HEK293 (cell line): Measurements from ENCODE around the gene PRRG4.

Source experiments
- BCL11B ChIP-seq: fragments of 450-650 bp; formaldehyde crosslinking; IDR thresholded peaks from 2 replicates; pipeline ENCODE4 v1.5.1; 2016; ENCODE audit warnings: low read depth, missing biosample characterization, missing genetic modification characterization
- GLI2 ChIP-seq: fragments of 450-650 bp; formaldehyde crosslinking; IDR thresholded peaks from 2 replicates; pipeline ENCODE4; 2017; ENCODE audit warnings: missing biosample characterization, missing genetic modification characterization, low read depth, borderline replicate concordance
- GLI4 ChIP-seq: fragments of 450-650 bp; formaldehyde crosslinking; IDR thresholded peaks from 2 replicates; pipeline ENCODE4 v1.5.1; 2016; ENCODE audit warnings: missing biosample characterization, missing genetic modification characterization
- GLIS1 ChIP-seq: fragments of 450-650 bp; formaldehyde crosslinking; IDR thresholded peaks from 2 replicates; pipeline ENCODE4 v1.5.1; 2016; ENCODE audit warnings: missing biosample characterization, missing genetic modification characterization
- IKZF3 ChIP-seq: fragments of 450-650 bp; IDR thresholded peaks from 2 replicates; pipeline ENCODE4 v1.5.0; 2018; ENCODE audit warnings: missing biosample characterization, mild to moderate bottlenecking, missing genetic modification characterization, moderate library complexity
- MYNN ChIP-seq: fragments of 450-650 bp; formaldehyde crosslinking; IDR thresholded peaks from 2 replicates; pipeline ENCODE4 v1.5.1; 2016; ENCODE audit warnings: missing biosample characterization, missing genetic modification characterization, borderline replicate concordance
- SALL2 ChIP-seq: fragments of 450-650 bp; formaldehyde crosslinking; IDR thresholded peaks from 2 replicates; pipeline ENCODE4 v1.5.0; 2017; ENCODE audit warnings: missing biosample characterization, mild to moderate bottlenecking, missing genetic modification characterization, borderline replicate concordance
- SCRT1 ChIP-seq: fragments of 450-650 bp; formaldehyde crosslinking; IDR thresholded peaks from 2 replicates; pipeline ENCODE4 v1.5.1; 2016; ENCODE audit warnings: missing biosample characterization, missing genetic modification characterization, borderline replicate concordance
- SP7 ChIP-seq: fragments of 450-650 bp; formaldehyde crosslinking; IDR thresholded peaks from 2 replicates; pipeline ENCODE4 v1.5.1; 2016; ENCODE audit warnings: missing biosample characterization, missing genetic modification characterization
- TCF7L2 ChIP-seq: IDR thresholded peaks from 2 replicates; pipeline ENCODE4 v1.6.1; 2011; ENCODE audit warnings: low read depth, mild to moderate bottlenecking, inconsistent platforms, low read length, moderate library complexity, borderline replicate concordance
- ZNF133 ChIP-seq: fragments of 450-650 bp; formaldehyde crosslinking; IDR thresholded peaks from 2 replicates; pipeline ENCODE4 v1.5.1; 2016; ENCODE audit warnings: missing biosample characterization, missing genetic modification characterization
- ZNF155 ChIP-seq: fragments of 450-650 bp; formaldehyde crosslinking; IDR thresholded peaks from 2 replicates; pipeline ENCODE4 v1.5.1; 2016; ENCODE audit warnings: missing biosample characterization, missing genetic modification characterization
- ZNF302 ChIP-seq: fragments of 450-650 bp; formaldehyde crosslinking; IDR thresholded peaks from 2 replicates; pipeline ENCODE4 v1.5.1; 2016; ENCODE audit warnings: missing biosample characterization, missing genetic modification characterization, low read depth
- ZNF324 ChIP-seq: fragments of 450-650 bp; formaldehyde crosslinking; IDR thresholded peaks from 2 replicates; pipeline ENCODE4 v1.5.1; 2016; ENCODE audit warnings: missing biosample characterization, missing genetic modification characterization
- ZNF514 ChIP-seq: fragments of 450-650 bp; formaldehyde crosslinking; IDR thresholded peaks from 2 replicates; pipeline ENCODE4 v1.5.1; 2016; ENCODE audit warnings: missing biosample characterization, missing genetic modification characterization
- ZNF610 ChIP-seq: fragments of 450-650 bp; formaldehyde crosslinking; IDR thresholded peaks from 2 replicates; pipeline ENCODE4 v1.5.1; 2016; ENCODE audit warnings: missing biosample characterization, missing genetic modification characterization, borderline replicate concordance
- ZNF654 ChIP-seq: fragments of 450-650 bp; formaldehyde crosslinking; IDR thresholded peaks from 2 replicates; pipeline ENCODE4 v1.5.1; 2016; ENCODE audit warnings: low read depth, missing biosample characterization, missing genetic modification characterization
- ZNF785 ChIP-seq: fragments of 450-650 bp; formaldehyde crosslinking; IDR thresholded peaks from 2 replicates; pipeline ENCODE4 v1.5.1; 2016; ENCODE audit warnings: missing biosample characterization, missing genetic modification characterization
- ZSCAN16 ChIP-seq: fragments of 450-650 bp; formaldehyde crosslinking; IDR thresholded peaks from 2 replicates; pipeline ENCODE4 v1.5.1; 2016; ENCODE audit warnings: missing biosample characterization, missing genetic modification characterization
- TF ChIP-seq, protein P1 (sequence below): fragments of 450-650 bp; formaldehyde crosslinking; IDR thresholded peaks from 2 replicates; pipeline ENCODE4 v1.5.1; 2016; ENCODE audit warnings: missing biosample characterization, missing genetic modification characterization, borderline replicate concordance
- TF ChIP-seq, protein P2 (sequence below): fragments of 450-650 bp; formaldehyde crosslinking; IDR thresholded peaks from 2 replicates; pipeline ENCODE4 v1.5.1; 2016; ENCODE audit warnings: missing biosample characterization, missing genetic modification characterization, borderline replicate concordance
- TF ChIP-seq, protein P3 (sequence below): fragments of 450-650 bp; IDR thresholded peaks from 2 replicates; pipeline ENCODE4 v1.5.1; 2018; ENCODE audit warnings: missing biosample characterization, missing genetic modification characterization
- TF ChIP-seq, protein P4 (sequence below): fragments of 450-650 bp; formaldehyde crosslinking; IDR thresholded peaks from 2 replicates; pipeline ENCODE4 v1.5.1; 2016; ENCODE audit warnings: missing biosample characterization, missing genetic modification characterization
- TF ChIP-seq, protein P5 (sequence below): fragments of 450-650 bp; IDR thresholded peaks from 2 replicates; pipeline ENCODE4 v1.5.1; 2018; ENCODE audit warnings: missing biosample characterization, mild to moderate bottlenecking, missing genetic modification characterization

Gene PRRG4

DNA sequence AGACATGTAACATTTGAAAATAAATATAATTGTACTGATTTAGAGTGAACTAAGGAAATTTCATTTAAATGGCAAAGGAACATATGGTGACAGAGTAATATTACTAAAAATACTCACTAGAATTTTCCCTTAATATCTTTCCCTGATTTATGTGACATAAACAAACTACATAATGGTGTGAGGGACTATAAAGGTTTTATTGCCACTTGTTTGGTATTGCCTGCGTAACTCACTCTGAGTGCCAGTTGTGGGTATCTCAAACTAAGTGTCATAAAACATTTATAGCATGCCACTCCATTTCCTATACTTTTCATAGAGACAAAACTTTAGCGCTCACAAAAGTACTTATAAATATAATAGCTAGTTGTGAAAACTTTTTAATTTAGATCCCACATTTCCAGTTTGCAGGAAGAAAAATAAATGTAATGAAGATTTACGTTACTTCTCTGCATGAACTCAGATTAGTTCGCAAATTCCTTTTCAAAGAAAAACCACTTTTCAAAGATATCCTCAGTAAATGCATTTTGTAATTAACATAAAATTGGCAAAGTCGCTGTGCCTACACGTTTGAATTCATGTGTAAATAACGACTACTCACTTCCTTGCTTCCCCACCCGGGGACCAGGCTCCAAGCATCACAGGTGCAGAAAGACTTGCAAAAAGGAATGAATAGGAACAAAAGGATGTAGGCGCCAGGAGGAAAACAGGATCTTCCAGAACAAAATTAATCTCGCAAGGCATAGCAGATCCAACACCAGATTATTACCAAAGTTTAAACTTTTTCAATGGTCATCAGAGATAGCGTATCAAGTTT is 61.3 kb downstream of the PRRG4 start (continued):
- TF ChIP-seq MYNN (tag by site-specific recombination) (no peak), ZNF324 (tag by site-specific recombination) (no peak), ZNF610 (tag by site-specific recombination) (0 out of 2 replicates have a peak, but pooled peaks have one; percentile 55), ZNF133 (tag by site-specific recombination) (no peak), ZNF514 (no peak), IKZF3 (tag by site-specific recombination) (peak; percentile 96), ZNF785 (tag by site-specific recombination) (no peak), ZNF155 (tag by site-specific recombination) (no peak), BCL11B (peak; percentile 90), GLI2 (peak; percentile 91), ZNF302 (tag by site-specific recombination) (no peak), GLI4 (tag by site-specific recombination) (no peak), ZSCAN16 (tag by site-specific recombination) (no peak), GLIS1 (tag by site-specific recombination) (no peak; the same call in 1 of the 2 replicates), SCRT1 (peak; percentile 19; the same call in 1 of the 2 replicates), TCF7L2 (peak; percentile 30; the same call in 1 of the 2 replicates), ZNF654 (no peak), SP7 (tag by site-specific recombination) (peak; percentile 82), SALL2 (tag by site-specific recombination) (no peak)
- TF ChIP-seq, protein P1, sequence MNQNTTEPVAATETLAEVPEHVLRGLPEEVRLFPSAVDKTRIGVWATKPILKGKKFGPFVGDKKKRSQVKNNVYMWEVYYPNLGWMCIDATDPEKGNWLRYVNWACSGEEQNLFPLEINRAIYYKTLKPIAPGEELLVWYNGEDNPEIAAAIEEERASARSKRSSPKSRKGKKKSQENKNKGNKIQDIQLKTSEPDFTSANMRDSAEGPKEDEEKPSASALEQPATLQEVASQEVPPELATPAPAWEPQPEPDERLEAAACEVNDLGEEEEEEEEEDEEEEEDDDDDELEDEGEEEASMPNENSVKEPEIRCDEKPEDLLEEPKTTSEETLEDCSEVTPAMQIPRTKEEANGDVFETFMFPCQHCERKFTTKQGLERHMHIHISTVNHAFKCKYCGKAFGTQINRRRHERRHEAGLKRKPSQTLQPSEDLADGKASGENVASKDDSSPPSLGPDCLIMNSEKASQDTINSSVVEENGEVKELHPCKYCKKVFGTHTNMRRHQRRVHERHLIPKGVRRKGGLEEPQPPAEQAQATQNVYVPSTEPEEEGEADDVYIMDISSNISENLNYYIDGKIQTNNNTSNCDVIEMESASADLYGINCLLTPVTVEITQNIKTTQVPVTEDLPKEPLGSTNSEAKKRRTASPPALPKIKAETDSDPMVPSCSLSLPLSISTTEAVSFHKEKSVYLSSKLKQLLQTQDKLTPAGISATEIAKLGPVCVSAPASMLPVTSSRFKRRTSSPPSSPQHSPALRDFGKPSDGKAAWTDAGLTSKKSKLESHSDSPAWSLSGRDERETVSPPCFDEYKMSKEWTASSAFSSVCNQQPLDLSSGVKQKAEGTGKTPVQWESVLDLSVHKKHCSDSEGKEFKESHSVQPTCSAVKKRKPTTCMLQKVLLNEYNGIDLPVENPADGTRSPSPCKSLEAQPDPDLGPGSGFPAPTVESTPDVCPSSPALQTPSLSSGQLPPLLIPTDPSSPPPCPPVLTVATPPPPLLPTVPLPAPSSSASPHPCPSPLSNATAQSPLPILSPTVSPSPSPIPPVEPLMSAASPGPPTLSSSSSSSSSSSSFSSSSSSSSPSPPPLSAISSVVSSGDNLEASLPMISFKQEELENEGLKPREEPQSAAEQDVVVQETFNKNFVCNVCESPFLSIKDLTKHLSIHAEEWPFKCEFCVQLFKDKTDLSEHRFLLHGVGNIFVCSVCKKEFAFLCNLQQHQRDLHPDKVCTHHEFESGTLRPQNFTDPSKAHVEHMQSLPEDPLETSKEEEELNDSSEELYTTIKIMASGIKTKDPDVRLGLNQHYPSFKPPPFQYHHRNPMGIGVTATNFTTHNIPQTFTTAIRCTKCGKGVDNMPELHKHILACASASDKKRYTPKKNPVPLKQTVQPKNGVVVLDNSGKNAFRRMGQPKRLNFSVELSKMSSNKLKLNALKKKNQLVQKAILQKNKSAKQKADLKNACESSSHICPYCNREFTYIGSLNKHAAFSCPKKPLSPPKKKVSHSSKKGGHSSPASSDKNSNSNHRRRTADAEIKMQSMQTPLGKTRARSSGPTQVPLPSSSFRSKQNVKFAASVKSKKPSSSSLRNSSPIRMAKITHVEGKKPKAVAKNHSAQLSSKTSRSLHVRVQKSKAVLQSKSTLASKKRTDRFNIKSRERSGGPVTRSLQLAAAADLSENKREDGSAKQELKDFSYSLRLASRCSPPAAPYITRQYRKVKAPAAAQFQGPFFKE: no peak
- TF ChIP-seq, protein P2, sequence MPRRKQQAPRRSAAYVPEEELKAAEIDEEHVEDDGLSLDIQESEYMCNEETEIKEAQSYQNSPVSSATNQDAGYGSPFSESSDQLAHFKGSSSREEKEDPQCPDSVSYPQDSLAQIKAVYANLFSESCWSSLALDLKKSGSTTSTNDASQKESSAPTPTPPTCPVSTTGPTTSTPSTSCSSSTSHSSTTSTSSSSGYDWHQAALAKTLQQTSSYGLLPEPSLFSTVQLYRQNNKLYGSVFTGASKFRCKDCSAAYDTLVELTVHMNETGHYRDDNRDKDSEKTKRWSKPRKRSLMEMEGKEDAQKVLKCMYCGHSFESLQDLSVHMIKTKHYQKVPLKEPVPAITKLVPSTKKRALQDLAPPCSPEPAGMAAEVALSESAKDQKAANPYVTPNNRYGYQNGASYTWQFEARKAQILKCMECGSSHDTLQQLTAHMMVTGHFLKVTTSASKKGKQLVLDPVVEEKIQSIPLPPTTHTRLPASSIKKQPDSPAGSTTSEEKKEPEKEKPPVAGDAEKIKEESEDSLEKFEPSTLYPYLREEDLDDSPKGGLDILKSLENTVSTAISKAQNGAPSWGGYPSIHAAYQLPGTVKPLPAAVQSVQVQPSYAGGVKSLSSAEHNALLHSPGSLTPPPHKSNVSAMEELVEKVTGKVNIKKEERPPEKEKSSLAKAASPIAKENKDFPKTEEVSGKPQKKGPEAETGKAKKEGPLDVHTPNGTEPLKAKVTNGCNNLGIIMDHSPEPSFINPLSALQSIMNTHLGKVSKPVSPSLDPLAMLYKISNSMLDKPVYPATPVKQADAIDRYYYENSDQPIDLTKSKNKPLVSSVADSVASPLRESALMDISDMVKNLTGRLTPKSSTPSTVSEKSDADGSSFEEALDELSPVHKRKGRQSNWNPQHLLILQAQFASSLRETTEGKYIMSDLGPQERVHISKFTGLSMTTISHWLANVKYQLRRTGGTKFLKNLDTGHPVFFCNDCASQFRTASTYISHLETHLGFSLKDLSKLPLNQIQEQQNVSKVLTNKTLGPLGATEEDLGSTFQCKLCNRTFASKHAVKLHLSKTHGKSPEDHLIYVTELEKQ: peak; percentile 94
- TF ChIP-seq, protein P3, sequence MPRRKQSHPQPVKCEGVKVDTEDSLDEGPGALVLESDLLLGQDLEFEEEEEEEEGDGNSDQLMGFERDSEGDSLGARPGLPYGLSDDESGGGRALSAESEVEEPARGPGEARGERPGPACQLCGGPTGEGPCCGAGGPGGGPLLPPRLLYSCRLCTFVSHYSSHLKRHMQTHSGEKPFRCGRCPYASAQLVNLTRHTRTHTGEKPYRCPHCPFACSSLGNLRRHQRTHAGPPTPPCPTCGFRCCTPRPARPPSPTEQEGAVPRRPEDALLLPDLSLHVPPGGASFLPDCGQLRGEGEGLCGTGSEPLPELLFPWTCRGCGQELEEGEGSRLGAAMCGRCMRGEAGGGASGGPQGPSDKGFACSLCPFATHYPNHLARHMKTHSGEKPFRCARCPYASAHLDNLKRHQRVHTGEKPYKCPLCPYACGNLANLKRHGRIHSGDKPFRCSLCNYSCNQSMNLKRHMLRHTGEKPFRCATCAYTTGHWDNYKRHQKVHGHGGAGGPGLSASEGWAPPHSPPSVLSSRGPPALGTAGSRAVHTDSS: 0 out of 2 replicates have a peak, but pooled peaks have one; percentile 25
- TF ChIP-seq, protein P4, sequence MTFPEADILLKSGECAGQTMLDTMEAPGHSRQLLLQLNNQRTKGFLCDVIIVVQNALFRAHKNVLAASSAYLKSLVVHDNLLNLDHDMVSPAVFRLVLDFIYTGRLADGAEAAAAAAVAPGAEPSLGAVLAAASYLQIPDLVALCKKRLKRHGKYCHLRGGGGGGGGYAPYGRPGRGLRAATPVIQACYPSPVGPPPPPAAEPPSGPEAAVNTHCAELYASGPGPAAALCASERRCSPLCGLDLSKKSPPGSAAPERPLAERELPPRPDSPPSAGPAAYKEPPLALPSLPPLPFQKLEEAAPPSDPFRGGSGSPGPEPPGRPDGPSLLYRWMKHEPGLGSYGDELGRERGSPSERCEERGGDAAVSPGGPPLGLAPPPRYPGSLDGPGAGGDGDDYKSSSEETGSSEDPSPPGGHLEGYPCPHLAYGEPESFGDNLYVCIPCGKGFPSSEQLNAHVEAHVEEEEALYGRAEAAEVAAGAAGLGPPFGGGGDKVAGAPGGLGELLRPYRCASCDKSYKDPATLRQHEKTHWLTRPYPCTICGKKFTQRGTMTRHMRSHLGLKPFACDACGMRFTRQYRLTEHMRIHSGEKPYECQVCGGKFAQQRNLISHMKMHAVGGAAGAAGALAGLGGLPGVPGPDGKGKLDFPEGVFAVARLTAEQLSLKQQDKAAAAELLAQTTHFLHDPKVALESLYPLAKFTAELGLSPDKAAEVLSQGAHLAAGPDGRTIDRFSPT (tag by site-specific recombination): peak; percentile 57; the same call in 1 of the 2 replicates
- TF ChIP-seq, protein P5, sequence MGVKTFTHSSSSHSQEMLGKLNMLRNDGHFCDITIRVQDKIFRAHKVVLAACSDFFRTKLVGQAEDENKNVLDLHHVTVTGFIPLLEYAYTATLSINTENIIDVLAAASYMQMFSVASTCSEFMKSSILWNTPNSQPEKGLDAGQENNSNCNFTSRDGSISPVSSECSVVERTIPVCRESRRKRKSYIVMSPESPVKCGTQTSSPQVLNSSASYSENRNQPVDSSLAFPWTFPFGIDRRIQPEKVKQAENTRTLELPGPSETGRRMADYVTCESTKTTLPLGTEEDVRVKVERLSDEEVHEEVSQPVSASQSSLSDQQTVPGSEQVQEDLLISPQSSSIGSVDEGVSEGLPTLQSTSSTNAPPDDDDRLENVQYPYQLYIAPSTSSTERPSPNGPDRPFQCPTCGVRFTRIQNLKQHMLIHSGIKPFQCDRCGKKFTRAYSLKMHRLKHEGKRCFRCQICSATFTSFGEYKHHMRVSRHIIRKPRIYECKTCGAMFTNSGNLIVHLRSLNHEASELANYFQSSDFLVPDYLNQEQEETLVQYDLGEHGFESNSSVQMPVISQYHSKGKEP (tag by site-specific recombination): peak; percentile 82
